ENCODE data around the gene CTNNA2.

- TF ChIP-seq EZH2phosphoT487 (IDR thresholded peaks at IDR 0.05; ENCODE audit: low read depth) (no peak), CTCF (IDR thresholded peaks at IDR 0.05; ENCODE audit: low read depth, low read length) (no peak)
Measured at GRCh38 chr2:80257450-80257849, 744.6 kb downstream of the CTNNA2 start.

Measured in OCI-LY3 (cell line).